HepG2 (cell line): ENCODE measurements around the gene ING5. TPM values are rescaled to one million over a fixed set of nuclear protein-coding genes. Genes with fewer than 3 reads are reported as not detected.
A peak's percentile ranks its signal among the peaks of the same experiment; 100 is the strongest.

Experiments
- ARID2 ChIP-seq: sonication (generic); formaldehyde crosslinking; IDR thresholded peaks from 2 replicates; pipeline ENCODE4 v1.8.1; 2022; ENCODE audit warnings: mild to moderate bottlenecking, missing genetic modification reagents, borderline replicate concordance
- CCAR2 ChIP-seq: fragments of 200-400 bp; formaldehyde crosslinking; optimal IDR thresholded peaks from 2 replicates; pipeline ENCODE3; 2018; ENCODE audit warnings: low read depth, mild to moderate bottlenecking, low read length, moderate library complexity
- FOSL1 ChIP-seq: sonication (generic); formaldehyde crosslinking; IDR thresholded peaks from 2 replicates; pipeline ENCODE4 v1.9.0; 2021; ENCODE audit warnings: missing genetic modification reagents, borderline replicate concordance
- HOXD1 ChIP-seq: sonication (generic); formaldehyde crosslinking; IDR thresholded peaks from 2 replicates; pipeline ENCODE4 v1.5.0; 2020; ENCODE audit warnings: missing genetic modification reagents
- MAZ ChIP-seq, 2 experiments: sonication (generic) in 1 of 2; formaldehyde crosslinking in 1 of 2; IDR thresholded peaks; 2 replicates each; pipeline versions ENCODE4 v1.5.0 to v1.6.1; 2012 to 2020; ENCODE audit warnings: low read depth in 2 of 2, mild to moderate bottlenecking in 2 of 2, borderline replicate concordance in 1 of 2, improper control_type of control experiment in 1 of 2, low read length in 1 of 2, missing genetic modification reagents in 1 of 2, moderate library complexity in 1 of 2
- NFIB ChIP-seq: sonication (generic); formaldehyde crosslinking; IDR thresholded peaks from 2 replicates; pipeline ENCODE4 v1.9.0; 2021; ENCODE audit warnings: missing genetic modification reagents, mild to moderate bottlenecking, borderline replicate concordance
- POGZ ChIP-seq: sonication (generic); formaldehyde crosslinking; IDR thresholded peaks from 2 replicates; pipeline ENCODE4 v1.4.0; 2020; ENCODE audit warnings: mild to moderate bottlenecking, missing genetic modification reagents
- PTBP1 ChIP-seq: fragments of 200-400 bp; formaldehyde crosslinking; IDR thresholded peaks from 2 replicates; pipeline ENCODE4 v1.6.1; 2018; ENCODE audit warnings: low read length, low read depth; ENCODE audit not compliant: poor library complexity, severe bottlenecking
- ZNF317 ChIP-seq: sonication (generic); formaldehyde crosslinking; IDR thresholded peaks from 2 replicates; pipeline ENCODE4 v1.5.0; 2020; ENCODE audit warnings: mild to moderate bottlenecking, missing genetic modification reagents
- ZNF329 ChIP-seq: sonication (generic); formaldehyde crosslinking; IDR thresholded peaks from 2 replicates; pipeline ENCODE4 v1.9.0; 2021; ENCODE audit warnings: low read depth, mild to moderate bottlenecking, missing genetic modification reagents
- ZNF441 ChIP-seq: sonication (generic); formaldehyde crosslinking; IDR thresholded peaks from 2 replicates; pipeline ENCODE4 v1.7.0; 2021; ENCODE audit warnings: missing genetic modification reagents, borderline replicate concordance
- ZNF709 ChIP-seq: sonication (generic); formaldehyde crosslinking; IDR thresholded peaks from 2 replicates; pipeline ENCODE4 v1.5.0; 2020; ENCODE audit warnings: mild to moderate bottlenecking, missing genetic modification reagents
- polyA plus RNA-seq, 8 experiments: library from polyadenylated mRNA; depleted of rRNA in 3 of 8; stranded (reverse) in 7 of 8; unstranded in 1 of 8; fragments of >200 nt; fragmentation: Illumina TruSeq in 4 of 8; extraction: Trizol in 4 of 8; gene quantifications; 2 replicates each; pipeline versions ENCODE4 v1.2.1 to v1.2.3, GENCODE V29; 2011 to 2016; ENCODE audit warnings: low read depth in 4 of 8, missing spikeins in 1 of 8, mixed read lengths in 1 of 8; ENCODE audit not compliant: insufficient read depth in 1 of 8
- total RNA-seq, 5 experiments: library from RNA; depleted of rRNA; stranded (reverse); fragments of >200 nt; fragmentation: Illumina TruSeq; extraction: Trizol; gene quantifications; 2 replicates each; pipeline ENCODE4 v1.2.3, GENCODE V29; 2016; ENCODE audit warnings: low read depth in 1 of 5
- TF ChIP-seq, protein P1 (sequence below), 2 experiments: fragments of 450-650 bp in 1 of 2; sonication (generic) in 1 of 2; formaldehyde crosslinking in 1 of 2; IDR thresholded peaks; 2 replicates each; pipeline versions ENCODE4 v1.6.1 to v1.8.0; 2016 to 2022; ENCODE audit warnings: antibody characterized with exemption in 1 of 2, mild to moderate bottlenecking in 1 of 2, missing genetic modification reagents in 1 of 2
- TF ChIP-seq, protein P2 (sequence below): sonication (generic); formaldehyde crosslinking; IDR thresholded peaks from 2 replicates; pipeline ENCODE4 v1.5.0; 2020; ENCODE audit warnings: missing genetic modification reagents
- TF ChIP-seq, protein P3 (sequence below): IDR thresholded peaks from 2 replicates; pipeline ENCODE4 v1.6.1; 2016; ENCODE audit warnings: mild to moderate bottlenecking

The ING5 gene
- total and polyA plus RNA-seq, 2 of the 13 experiments (the other 11 are each of a cell fraction or from before 2014, with no cell fraction given) = 61.9 to 71.9 TPM

DNA sequence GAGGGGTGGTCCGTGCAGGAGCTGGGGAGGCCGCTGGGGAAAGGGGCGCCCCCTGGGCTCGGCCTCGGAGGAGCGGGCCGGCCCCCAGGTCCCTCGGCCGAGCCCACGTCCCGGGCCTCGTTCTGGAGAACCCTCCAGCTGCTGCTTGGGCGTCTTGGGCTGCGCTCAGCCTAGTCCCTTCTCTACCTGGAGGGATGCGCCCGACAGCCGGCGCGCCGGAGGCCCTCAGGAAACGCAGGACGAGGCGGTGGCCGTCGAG, 32.3 kb downstream of the ING5 start (continued):
- TF ChIP-seq, protein P1, sequence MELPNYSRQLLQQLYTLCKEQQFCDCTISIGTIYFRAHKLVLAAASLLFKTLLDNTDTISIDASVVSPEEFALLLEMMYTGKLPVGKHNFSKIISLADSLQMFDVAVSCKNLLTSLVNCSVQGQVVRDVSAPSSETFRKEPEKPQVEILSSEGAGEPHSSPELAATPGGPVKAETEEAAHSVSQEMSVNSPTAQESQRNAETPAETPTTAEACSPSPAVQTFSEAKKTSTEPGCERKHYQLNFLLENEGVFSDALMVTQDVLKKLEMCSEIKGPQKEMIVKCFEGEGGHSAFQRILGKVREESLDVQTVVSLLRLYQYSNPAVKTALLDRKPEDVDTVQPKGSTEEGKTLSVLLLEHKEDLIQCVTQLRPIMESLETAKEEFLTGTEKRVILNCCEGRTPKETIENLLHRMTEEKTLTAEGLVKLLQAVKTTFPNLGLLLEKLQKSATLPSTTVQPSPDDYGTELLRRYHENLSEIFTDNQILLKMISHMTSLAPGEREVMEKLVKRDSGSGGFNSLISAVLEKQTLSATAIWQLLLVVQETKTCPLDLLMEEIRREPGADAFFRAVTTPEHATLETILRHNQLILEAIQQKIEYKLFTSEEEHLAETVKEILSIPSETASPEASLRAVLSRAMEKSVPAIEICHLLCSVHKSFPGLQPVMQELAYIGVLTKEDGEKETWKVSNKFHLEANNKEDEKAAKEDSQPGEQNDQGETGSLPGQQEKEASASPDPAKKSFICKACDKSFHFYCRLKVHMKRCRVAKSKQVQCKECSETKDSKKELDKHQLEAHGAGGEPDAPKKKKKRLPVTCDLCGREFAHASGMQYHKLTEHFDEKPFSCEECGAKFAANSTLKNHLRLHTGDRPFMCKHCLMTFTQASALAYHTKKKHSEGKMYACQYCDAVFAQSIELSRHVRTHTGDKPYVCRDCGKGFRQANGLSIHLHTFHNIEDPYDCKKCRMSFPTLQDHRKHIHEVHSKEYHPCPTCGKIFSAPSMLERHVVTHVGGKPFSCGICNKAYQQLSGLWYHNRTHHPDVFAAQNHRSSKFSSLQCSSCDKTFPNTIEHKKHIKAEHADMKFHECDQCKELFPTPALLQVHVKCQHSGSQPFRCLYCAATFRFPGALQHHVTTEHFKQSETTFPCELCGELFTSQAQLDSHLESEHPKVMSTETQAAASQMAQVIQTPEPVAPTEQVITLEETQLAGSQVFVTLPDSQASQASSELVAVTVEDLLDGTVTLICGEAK (IDR thresholded peaks at IDR 0.05) = no peak
- TF ChIP-seq, protein P1 (CRISPR knock-in tag; IDR thresholded peaks at IDR 0.05) = no peak
- TF ChIP-seq ZNF709 (CRISPR knock-in tag) = no peak
- TF ChIP-seq, protein P2, sequence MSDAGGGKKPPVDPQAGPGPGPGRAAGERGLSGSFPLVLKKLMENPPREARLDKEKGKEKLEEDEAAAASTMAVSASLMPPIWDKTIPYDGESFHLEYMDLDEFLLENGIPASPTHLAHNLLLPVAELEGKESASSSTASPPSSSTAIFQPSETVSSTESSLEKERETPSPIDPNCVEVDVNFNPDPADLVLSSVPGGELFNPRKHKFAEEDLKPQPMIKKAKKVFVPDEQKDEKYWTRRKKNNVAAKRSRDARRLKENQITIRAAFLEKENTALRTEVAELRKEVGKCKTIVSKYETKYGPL (CRISPR knock-in tag) = no peak
- 0 out of 2 replicates have a peak, but pooled peaks have one; percentile 65 for TF ChIP-seq ZNF317 (CRISPR knock-in tag)
- peak; percentile 60; the same call in 1 of the 2 replicates for TF ChIP-seq POGZ
- TF ChIP-seq HOXD1 (CRISPR knock-in tag) = no peak
- no peak for TF ChIP-seq ZNF441 (CRISPR knock-in tag)
- TF ChIP-seq MAZ (IDR thresholded peaks at IDR 0.05; ENCODE audit: borderline replicate concordance, low read depth, low read length) = 0 out of 2 replicates have a peak, but pooled peaks have one; percentile 2
- TF ChIP-seq MAZ (CRISPR knock-in tag; IDR thresholded peaks at IDR 0.05; ENCODE audit: low read depth) = no peak
- TF ChIP-seq, protein P3, sequence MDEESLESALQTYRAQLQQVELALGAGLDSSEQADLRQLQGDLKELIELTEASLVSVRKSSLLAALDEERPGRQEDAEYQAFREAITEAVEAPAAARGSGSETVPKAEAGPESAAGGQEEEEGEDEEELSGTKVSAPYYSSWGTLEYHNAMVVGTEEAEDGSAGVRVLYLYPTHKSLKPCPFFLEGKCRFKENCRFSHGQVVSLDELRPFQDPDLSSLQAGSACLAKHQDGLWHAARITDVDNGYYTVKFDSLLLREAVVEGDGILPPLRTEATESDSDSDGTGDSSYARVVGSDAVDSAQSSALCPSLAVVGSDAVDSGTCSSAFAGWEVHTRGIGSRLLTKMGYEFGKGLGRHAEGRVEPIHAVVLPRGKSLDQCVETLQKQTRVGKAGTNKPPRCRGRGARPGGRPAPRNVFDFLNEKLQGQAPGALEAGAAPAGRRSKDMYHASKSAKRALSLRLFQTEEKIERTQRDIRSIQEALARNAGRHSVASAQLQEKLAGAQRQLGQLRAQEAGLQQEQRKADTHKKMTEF (CRISPR knock-in tag) = no peak; the same call in 1 of the 2 replicates
- TF ChIP-seq ZNF329 (CRISPR knock-in tag) = 0 out of 2 replicates have a peak, but pooled peaks have one; percentile 12
- no peak for TF ChIP-seq NFIB (CRISPR knock-in tag)
- no peak for TF ChIP-seq FOSL1 (CRISPR knock-in tag)
- no peak for TF ChIP-seq PTBP1
- no peak; the same call in 1 of the 2 replicates for TF ChIP-seq ARID2 (CRISPR knock-in tag)
- TF ChIP-seq CCAR2 = no peak
